BLaER1 (cell line): ENCODE results near the gene KCNJ11.

Experiments used
- H3K27ac ChIP-seq: shearing (Covaris generic); formaldehyde crosslinking; 2 replicates; pipeline ENCODE4 v1.8.1; 2022
- H3K27me3 ChIP-seq: shearing (Covaris generic); formaldehyde crosslinking; 2 replicates; pipeline ENCODE4 v1.8.1; 2022
- H3K36me3 ChIP-seq: shearing (Covaris generic); formaldehyde crosslinking; 2 replicates; pipeline ENCODE4 v1.8.1; 2022
- H3K4me1 ChIP-seq: shearing (Covaris generic); formaldehyde crosslinking; 2 replicates; pipeline ENCODE4 v1.8.1; 2022
- H3K4me2 ChIP-seq: shearing (Covaris generic); formaldehyde crosslinking; 2 replicates; pipeline ENCODE4 v1.8.1; 2022
- H3K4me3 ChIP-seq: shearing (Covaris generic); formaldehyde crosslinking; 2 replicates; pipeline ENCODE4 v1.8.1; 2022
- H3K9ac ChIP-seq: shearing (Covaris generic); formaldehyde crosslinking; 2 replicates; pipeline ENCODE4 v1.8.1; 2022
- H3K9me3 ChIP-seq: shearing (Covaris generic); formaldehyde crosslinking; 2 replicates; pipeline ENCODE4 v1.8.1; 2022
- H4K20me1 ChIP-seq: shearing (Covaris generic); formaldehyde crosslinking; 2 replicates; pipeline ENCODE4 v1.8.1; 2022
- Cebpa-rat ChIP-seq: shearing (Covaris generic); IDR thresholded peaks from 2 replicates; pipeline ENCODE4 v1.8.1; 2022

Gene KCNJ11

GRCh38 chr11:17385492-17385891 lies 3.0 kb downstream of the KCNJ11 start:
- H3K27me3 ChIP-seq: no peaks in the 10 kb centered on the region
- H3K4me3 ChIP-seq: no peak overlapping the region
- peak overlapping the region; percentile 88 for H3K4me2 ChIP-seq
- no peaks in the 10 kb centered on the region for H3K9me3 ChIP-seq
- H4K20me1 ChIP-seq: no peaks in the 10 kb centered on the region; the same call in 1 of the 2 replicates
- peaks cover 50% of the 10 kb centered on the region for H3K4me1 ChIP-seq
- H3K27ac ChIP-seq: no peak overlapping the region
- TF ChIP-seq Cebpa-rat: no peak
- no peaks in the 10 kb centered on the region for H3K36me3 ChIP-seq
- 0 out of 2 replicates have a peak overlapping the region, but pooled peaks have one; percentile 68 for H3K9ac ChIP-seq

GRCh38 chr11:17384002-17384511 lies 4.4 kb downstream of the KCNJ11 start:
- H3K9ac ChIP-seq: no peak overlapping the region
- no peak overlapping the region for H3K4me2 ChIP-seq
- H3K4me1 ChIP-seq: peaks cover 40% of the 10 kb centered on the region
- H3K27me3 ChIP-seq: no peaks in the 10 kb centered on the region
- TF ChIP-seq Cebpa-rat: no peak
- H3K36me3 ChIP-seq: no peaks in the 10 kb centered on the region
- H3K27ac ChIP-seq: no peak overlapping the region
- no peak overlapping the region for H3K4me3 ChIP-seq
- H3K9me3 ChIP-seq: peaks cover 5% of the 10 kb centered on the region
- H4K20me1 ChIP-seq: no peaks in the 10 kb centered on the region; the same call in 1 of the 2 replicates

GRCh38 chr11:17383461-17383860 lies 5.0 kb downstream of the KCNJ11 start:
- H3K27me3 ChIP-seq: no peaks in the 10 kb centered on the region
- no peak overlapping the region for H3K9ac ChIP-seq
- peaks cover 37% of the 10 kb centered on the region for H3K4me1 ChIP-seq
- TF ChIP-seq Cebpa-rat: no peak
- H3K27ac ChIP-seq: no peak overlapping the region
- no peak overlapping the region for H3K4me2 ChIP-seq
- H3K9me3 ChIP-seq: peaks cover 11% of the 10 kb centered on the region
- H3K4me3 ChIP-seq: no peak overlapping the region
- H3K36me3 ChIP-seq: no peaks in the 10 kb centered on the region
- no peaks in the 10 kb centered on the region; the same call in 1 of the 2 replicates for H4K20me1 ChIP-seq

GRCh38 chr11:17382046-17382728 lies 6.3 kb downstream of the KCNJ11 start:
- Histone ChIP-seq H3K4me1 (peaks cover 24% of the 10 kb centered on the region), H3K4me3 (no peak overlapping the region), H4K20me1 (no peaks in the 10 kb centered on the region; the same call in 1 of the 2 replicates), H3K9ac (no peak overlapping the region), H3K27ac (no peak overlapping the region), H3K9me3 (peaks cover 21% of the 10 kb centered on the region), H3K4me2 (no peak overlapping the region), H3K36me3 (no peaks in the 10 kb centered on the region), H3K27me3 (no peaks in the 10 kb centered on the region)
- TF ChIP-seq Cebpa-rat: no peak

- Histone ChIP-seq H3K36me3 (no peaks in the 10 kb centered on the region), H4K20me1 (no peaks in the 10 kb centered on the region; the same call in 1 of the 2 replicates), H3K27me3 (no peaks in the 10 kb centered on the region), H3K4me2 (no peak overlapping the region), H3K27ac (no peak overlapping the region), H3K9me3 (peaks cover 21% of the 10 kb centered on the region), H3K4me1 (peaks cover 14% of the 10 kb centered on the region), H3K9ac (no peak overlapping the region), H3K4me3 (no peak overlapping the region)
- TF ChIP-seq Cebpa-rat: no peak
Observed at GRCh38 chr11:17381156-17381555, 7.3 kb downstream of the KCNJ11 start.

GRCh38 chr11:17379383-17380180 lies 8.9 kb downstream of the KCNJ11 start:
- no peak overlapping the region for H3K9ac ChIP-seq
- TF ChIP-seq Cebpa-rat: no peak
- no peaks in the 10 kb centered on the region for H4K20me1 ChIP-seq
- no peak overlapping the region for H3K4me3 ChIP-seq
- H3K9me3 ChIP-seq: peaks cover 36% of the 10 kb centered on the region
- H3K27ac ChIP-seq: no peak overlapping the region
- H3K4me1 ChIP-seq: peaks cover 18% of the 10 kb centered on the region
- H3K36me3 ChIP-seq: no peaks in the 10 kb centered on the region
- no peaks in the 10 kb centered on the region for H3K27me3 ChIP-seq
- no peak overlapping the region for H3K4me2 ChIP-seq

GRCh38 chr11:17378655-17379054 lies 9.8 kb downstream of the KCNJ11 start:
- H3K9ac ChIP-seq: no peak overlapping the region
- no peaks in the 10 kb centered on the region for H3K36me3 ChIP-seq
- H3K27ac ChIP-seq: no peak overlapping the region
- no peak overlapping the region for H3K4me2 ChIP-seq
- peaks cover 13% of the 10 kb centered on the region for H3K4me1 ChIP-seq
- no peaks in the 10 kb centered on the region for H3K27me3 ChIP-seq
- H3K9me3 ChIP-seq: peaks cover 45% of the 10 kb centered on the region
- no peaks in the 10 kb centered on the region for H4K20me1 ChIP-seq
- no peak overlapping the region for H3K4me3 ChIP-seq
- TF ChIP-seq Cebpa-rat: no peak

GRCh38 chr11:17376493-17376892 lies 12.0 kb downstream of the KCNJ11 start:
- no peak overlapping the region for H3K9ac ChIP-seq
- no peak overlapping the region for H3K27ac ChIP-seq
- H4K20me1 ChIP-seq: no peaks in the 10 kb centered on the region
- peaks cover 67% of the 10 kb centered on the region for H3K9me3 ChIP-seq
- no peak overlapping the region for H3K4me3 ChIP-seq
- H3K4me1 ChIP-seq: peaks cover 13% of the 10 kb centered on the region
- H3K27me3 ChIP-seq: no peaks in the 10 kb centered on the region
- H3K4me2 ChIP-seq: no peak overlapping the region
- no peak for TF ChIP-seq Cebpa-rat
- 0 out of 2 replicates have a peak, but pooled peaks cover 13% of the 10 kb centered on the region for H3K36me3 ChIP-seq

GRCh38 chr11:17375547-17375946 lies 12.9 kb downstream of the KCNJ11 start:
- Histone ChIP-seq H3K9me3 (peaks cover 76% of the 10 kb centered on the region), H3K4me2 (peak overlapping the region; percentile 23), H3K4me1 (peaks cover 13% of the 10 kb centered on the region), H3K9ac (no peak overlapping the region), H3K36me3 (0 out of 2 replicates have a peak, but pooled peaks cover 13% of the 10 kb centered on the region), H3K27me3 (no peaks in the 10 kb centered on the region), H3K27ac (no peak overlapping the region), H4K20me1 (no peaks in the 10 kb centered on the region), H3K4me3 (no peak overlapping the region)
- TF ChIP-seq Cebpa-rat: no peak

- no peak overlapping the region for H3K4me2 ChIP-seq
- 0 out of 2 replicates have a peak overlapping the region, but pooled peaks have one; percentile 19 for H3K4me3 ChIP-seq
- TF ChIP-seq Cebpa-rat: no peak
- no peak overlapping the region for H3K9ac ChIP-seq
- H3K9me3 ChIP-seq: peaks cover 92% of the 10 kb centered on the region
- 0 out of 2 replicates have a peak, but pooled peaks cover 18% of the 10 kb centered on the region for H3K36me3 ChIP-seq
- H3K4me1 ChIP-seq: peaks cover 13% of the 10 kb centered on the region
- no peaks in the 10 kb centered on the region for H4K20me1 ChIP-seq
- no peak overlapping the region for H3K27ac ChIP-seq
- H3K27me3 ChIP-seq: no peaks in the 10 kb centered on the region
Observed at GRCh38 chr11:17371614-17372013, 16.8 kb downstream of the KCNJ11 start.
